COR-L47 (cell line): ENCODE data around the gene MORN3.

Experiments
- DNase-seq: peaks from one replicate; lab custom pipeline; 2025; lab: John Stamatoyannopoulos, UW

Gene MORN3

GRCh38 chr12:121602766-121603165, 66.7 kb downstream of the MORN3 start:
- DNase-seq: no peak

- no peak for DNase-seq
These were observed 68.6 kb downstream of the MORN3 start for GRCh38 chr12:121600702-121601336.
